Amniotic stem cell (primary cell): ENCODE measurements around the gene SERINC2.
"Not testable (repeated sequence)": the region's sequence is repeated elsewhere in the genome, so short reads cannot be mapped to it uniquely, and the experiment has no call there.

Experiments used
- DNase-seq: peaks from one replicate; lab custom pipeline; 2025; lab: John Stamatoyannopoulos, UW

SERINC2 gene

DNA sequence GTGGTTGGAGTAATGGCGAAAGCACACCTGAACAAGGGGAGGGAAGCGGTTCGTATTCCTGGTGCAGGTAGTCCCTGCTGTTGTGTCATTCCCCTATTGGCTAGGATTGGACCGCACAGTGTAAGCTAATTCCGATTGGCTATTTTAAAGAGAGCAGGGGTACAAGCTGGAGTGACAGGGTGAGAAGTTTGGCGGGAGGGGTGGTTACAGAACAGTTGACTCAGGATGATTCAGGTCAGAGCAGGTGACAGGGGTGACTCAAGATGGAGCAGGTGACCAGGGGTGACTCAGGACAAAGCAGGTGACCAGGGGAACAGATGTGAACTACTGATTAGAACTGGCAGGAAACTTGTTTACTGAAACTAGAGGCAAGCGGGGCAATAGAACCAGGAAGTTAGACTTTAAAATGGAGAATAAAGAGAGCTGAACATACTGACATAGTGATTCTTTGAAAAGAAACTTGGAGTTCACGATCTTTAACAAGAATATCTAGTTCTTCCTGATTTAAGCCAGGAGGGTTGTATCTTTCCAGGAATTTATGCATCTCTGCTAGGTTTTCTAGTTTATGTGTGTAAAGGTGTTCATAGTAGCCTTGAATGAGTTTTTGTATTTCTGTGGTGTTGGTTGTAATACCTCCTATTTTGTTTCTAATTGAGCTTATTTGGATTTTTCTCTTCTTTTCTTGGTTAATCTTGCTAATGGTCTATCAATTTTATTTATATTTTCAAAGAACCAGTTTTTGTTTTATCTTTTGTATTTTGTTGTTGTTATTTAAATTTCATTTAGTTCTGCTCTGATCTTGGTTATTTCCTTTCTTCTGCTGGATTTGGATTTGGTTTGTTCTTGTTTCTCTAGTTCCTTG is 58.7 kb downstream of the SERINC2 start:
- DNase-seq, result not testable (repeated sequence)

DNA sequence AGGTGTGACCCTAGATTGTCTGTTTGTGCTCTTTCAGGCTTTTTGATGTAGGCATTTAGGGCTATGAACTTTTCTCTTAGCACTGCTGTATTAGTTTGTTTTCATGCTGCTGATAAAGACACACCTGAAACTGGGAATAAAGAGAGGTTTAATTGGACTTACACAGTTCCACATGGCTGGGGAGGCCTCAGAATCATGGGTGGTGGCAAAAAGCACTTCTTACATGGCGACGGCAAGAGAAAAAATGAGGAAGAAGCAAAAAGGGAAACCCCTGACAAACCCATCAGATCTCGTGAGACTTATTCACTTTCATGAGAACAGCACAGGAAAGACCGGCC is 59.3 kb downstream of the SERINC2 start:
- DNase-seq, result not testable (repeated sequence)

DNA sequence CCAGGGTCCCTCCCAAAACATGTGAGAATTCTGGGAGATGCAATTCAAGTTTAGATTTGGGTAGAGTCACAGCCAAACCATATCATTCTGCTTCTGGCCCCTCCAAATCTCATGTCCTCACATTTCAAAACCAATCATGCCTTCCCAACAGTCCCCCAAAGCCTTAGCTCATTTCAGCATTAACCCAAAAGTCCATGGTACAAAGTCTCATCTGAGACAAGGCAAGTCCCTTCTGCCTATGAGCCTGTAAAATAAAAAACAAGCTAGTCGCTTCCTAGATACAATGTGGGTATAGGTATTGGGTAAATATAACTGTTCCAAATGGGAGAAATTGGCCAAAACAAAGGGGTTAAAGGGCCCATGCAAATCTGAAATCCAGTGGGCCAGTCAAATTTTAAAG is 59.7 kb downstream of the SERINC2 start:
- DNase-seq, result not testable (repeated sequence)

DNA sequence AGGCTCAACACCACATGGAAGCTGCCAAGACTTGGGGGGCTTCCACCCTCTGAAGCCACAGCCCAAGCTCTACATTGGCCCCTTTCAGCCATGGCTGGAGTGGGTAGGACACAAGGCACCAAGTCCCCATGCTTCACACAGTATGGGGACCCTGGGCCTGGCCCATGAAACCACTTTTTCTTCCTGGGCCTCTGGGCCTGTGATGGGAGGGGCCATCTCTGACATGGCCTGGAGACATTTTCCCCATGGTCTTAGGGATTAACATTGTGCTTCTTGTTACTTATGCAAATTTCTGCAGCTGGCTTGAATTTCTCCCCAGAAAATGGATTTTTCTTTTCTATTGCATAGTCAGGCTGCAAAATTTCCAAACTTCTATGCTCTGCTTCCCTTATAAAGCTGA is 60.5 kb downstream of the SERINC2 start:
- not testable (repeated sequence) for DNase-seq

DNA sequence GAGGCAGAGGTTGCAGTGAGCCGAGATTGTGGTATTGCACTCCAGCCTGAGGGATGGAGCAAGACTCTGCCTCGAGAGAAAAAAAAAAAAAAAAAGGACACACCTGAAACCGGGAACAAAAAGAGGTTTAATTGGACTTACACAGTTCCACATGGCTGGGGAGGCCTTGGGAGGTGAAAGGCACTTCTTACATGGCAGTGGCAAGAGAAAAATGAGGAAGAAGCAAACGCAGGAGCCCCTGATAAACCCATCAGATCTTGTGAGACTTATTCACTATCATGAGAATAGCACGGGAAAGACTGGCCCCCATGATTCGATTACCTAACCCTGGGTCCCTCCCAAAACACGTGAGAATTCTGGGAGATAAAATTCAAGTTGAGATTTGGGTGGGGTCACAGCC is 61.6 kb downstream of the SERINC2 start:
- DNase-seq, result not testable (repeated sequence)

DNA sequence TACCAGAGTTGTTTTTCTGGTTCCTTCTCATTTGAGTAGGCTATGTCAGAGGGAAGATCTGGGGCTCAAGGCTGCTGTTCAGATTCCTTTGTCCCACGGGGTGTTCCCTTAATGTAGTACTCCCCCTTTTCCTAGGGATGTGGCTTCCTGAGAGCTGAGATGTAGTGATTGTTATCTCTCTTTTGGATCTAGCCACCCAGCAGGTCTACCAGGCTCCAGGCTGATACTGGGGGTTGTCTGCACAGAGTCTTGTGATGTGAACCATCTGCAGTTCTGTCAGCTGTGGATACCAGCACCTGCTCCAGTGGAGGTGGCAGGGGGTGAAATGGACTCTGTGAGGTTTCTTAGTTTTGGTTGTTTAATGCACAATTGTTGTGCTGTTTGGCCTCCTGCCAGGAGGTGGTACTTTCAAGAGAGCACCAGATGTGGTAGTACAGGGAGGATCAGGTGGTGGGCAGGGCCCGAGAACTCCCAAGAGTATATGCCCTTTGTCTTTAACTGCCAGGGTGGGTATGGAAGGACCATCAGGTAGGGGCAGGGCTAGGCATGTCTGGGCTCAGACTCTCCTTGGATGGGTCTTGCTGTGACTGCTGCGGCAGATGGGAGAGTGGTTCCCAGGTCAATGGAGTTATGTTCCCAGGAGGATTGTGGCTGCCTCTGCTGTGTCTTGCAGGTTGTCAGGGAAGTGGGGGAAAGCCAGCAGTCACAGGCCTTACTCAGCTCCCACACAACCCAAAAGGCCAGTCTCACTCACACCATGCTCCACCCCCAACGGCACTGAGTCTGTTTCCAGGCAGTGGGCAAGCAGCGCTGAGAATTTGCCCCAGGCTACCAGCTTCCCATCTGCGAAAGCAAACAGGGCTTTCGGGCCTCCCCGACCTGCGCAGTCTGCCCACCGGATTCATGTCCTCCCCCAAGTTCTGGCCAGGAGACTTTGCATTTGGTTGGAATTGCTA is 64.2 kb downstream of the SERINC2 start:
- DNase-seq, result no peak

DNA sequence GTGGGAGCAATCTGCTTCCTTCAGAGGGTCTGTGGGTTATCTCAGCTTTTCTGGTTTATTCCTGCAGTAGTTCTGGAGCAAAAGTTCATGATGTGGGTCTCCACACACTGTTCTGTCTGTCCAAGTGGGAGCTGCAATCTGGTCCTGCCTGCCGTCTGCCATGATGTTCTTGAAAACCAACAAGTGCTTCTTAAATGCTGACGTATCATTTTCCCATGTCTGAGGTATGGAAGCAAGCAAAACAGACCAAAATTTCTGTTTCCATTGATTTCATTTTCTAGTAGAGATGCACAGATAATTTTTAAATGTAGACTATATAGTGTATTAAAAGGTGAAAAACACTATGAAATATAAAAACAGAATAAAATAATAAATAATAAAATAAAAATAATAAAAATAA is 65.2 kb downstream of the SERINC2 start:
- no peak for DNase-seq

DNA sequence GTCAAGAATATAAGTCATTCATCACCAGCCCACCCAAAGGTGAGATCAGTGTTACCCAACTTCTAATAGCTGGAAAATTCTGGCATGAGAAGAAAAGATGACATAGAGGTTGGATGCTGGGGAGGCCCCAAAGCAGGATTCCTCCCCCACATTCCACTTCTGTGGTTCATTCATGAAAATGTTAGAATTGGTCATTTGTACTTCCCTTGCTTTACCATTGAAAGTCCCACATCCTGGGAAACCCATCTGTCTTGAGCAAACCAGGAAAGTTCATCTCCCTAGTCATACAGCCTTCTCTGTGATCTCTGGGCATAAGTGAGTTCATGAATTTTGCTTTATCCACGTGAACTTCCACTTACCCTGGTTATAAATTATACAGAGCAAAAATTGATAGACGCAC is 66.8 kb downstream of the SERINC2 start:
- no peak for DNase-seq

DNA sequence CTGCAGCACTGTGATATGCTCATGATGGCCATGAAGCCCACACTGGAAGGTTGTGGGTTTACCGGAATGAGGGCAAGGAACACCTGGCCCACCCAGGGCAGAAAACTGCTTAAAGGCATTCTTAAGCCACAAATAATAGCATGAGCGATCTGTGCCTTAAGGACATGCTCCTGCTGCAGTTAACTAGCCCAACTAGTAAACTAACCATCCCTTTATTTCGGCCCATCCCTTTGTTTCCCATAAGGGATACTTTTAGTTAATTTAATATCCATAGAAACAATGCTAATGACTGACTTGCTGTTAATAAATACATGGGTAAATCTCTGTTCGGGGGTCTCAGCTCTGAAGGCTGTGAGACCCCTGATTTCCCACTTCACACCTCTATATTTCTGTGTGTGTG is 67.4 kb downstream of the SERINC2 start:
- not testable (repeated sequence) for DNase-seq

DNA sequence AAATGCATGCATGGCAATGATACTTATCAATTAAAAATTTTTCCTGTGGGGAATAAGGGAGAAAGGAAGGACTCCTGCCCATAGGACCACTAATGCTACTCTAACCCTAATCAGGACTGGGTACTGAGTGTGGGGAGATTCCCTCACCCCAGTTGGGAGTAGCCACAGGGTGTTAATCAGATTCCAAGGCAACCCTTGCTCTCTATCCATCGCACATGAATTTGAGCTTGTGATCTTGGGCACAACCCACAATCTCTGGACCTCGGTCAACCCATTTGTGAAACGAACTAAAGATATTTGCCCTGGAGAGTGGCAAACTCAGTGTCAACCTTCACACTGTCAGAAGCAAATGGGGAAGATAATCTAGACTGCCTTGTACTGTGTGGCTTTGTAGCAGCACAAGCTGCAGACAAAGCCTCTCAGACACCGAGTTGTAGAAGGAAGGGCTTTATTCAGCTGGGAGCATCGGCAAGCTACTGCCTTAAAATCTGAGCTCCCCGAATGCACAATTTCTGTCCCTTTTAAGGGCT is 69.5 kb downstream of the SERINC2 start:
- DNase-seq, result no peak

DNA sequence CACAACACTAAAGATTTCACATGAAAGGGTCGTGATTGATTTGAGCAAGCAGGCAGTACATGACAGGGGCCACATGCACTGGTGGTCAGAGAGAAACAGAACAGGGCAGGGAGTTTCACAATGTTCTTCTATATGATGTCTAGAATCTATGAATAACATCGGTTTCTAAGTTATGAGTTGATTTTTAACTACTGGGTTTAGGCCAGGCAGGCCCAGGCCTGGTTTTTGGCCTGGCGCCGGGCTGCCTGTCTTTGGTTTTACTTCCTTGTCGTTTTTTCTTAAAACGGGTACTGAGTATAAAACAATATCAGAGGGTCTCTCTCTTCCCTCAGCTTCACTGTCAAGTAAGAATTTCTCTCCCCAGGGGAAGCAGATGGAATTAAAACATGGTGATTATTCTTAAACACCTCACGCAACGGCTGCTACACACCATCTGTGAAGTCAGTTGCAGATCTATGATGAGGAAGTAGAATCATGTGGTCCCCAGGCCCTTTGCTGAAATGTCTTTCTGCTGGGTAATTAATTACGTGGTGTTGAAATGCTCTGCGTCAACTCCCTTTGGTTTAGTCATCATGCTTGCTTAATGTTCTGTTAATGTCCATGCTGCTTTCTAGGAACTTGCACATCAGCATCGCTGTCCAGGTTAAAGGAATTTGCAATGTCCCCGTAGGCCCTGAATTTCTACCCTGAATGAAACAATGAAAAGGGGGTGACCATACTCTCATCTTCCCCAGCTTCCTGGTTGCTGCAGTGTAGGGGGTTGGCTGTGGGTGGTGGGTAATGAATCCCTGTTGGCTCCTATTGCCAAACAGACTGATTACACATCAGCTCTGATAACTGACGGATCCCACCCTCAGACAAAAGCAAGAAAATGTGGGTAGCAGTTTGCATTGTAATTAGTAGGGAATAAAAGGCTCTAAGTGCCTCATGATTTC is 70.3 kb downstream of the SERINC2 start:
- DNase-seq, result no peak
